ENCODE results near the gene GRIK4. TPM values are rescaled to one million over a fixed set of nuclear protein-coding genes. Genes with fewer than 3 reads are reported as not detected.

GRIK4 gene
- total RNA-seq, 1 donor from 2014 or later, result 2.2 TPM

- Histone ChIP-seq H4K20me1 (ENCODE audit: insufficient read depth, low read length) (no peaks in the 10 kb centered on the region), H3K27me3 (ENCODE audit: insufficient read depth, low read length) (peaks cover 22% of the 10 kb centered on the region), H3K79me2 (ENCODE audit: insufficient read depth, low read length) (no peaks in the 10 kb centered on the region), H3K27ac (ENCODE audit: low read depth, low read length) (no peak overlapping the region), H2AFZ (ENCODE audit: low read depth, low read length) (peak overlapping the region; percentile 48), H3K4me3 (ENCODE audit: insufficient read depth, low read depth, low read length) (no peak overlapping the region), H3K9me3 (ENCODE audit: insufficient read depth, low read depth, low read length) (no peaks in the 10 kb centered on the region), H3K36me3 (ENCODE audit: insufficient read depth, low read length) (no peaks in the 10 kb centered on the region), H3K4me2 (ENCODE audit: low read length) (peak overlapping the region; percentile 73), H3K9ac (ENCODE audit: low read length) (no peak overlapping the region), H3K4me1 (ENCODE audit: insufficient read depth, low read length) (no peaks in the 10 kb centered on the region)
- no peaks in the 10 kb centered on the region for H3K9me3 Mint-ChIP-seq (ENCODE audit: unreplicated experiment)
- peaks cover 34% of the 10 kb centered on the region for H3K27me3 Mint-ChIP-seq (ENCODE audit: low read depth, unreplicated experiment)
- FAIRE-seq, result no peak
- peaks cover 1% of the 10 kb centered on the region for H3K36me3 Mint-ChIP-seq (ENCODE audit: low read depth, unreplicated experiment)
- H3K4me1 Mint-ChIP-seq (ENCODE audit: low read depth, unreplicated experiment), result peaks cover 3% of the 10 kb centered on the region
- DNase-seq (ENCODE audit: low read depth), result peak; percentile 42
- H3K4me3 Mint-ChIP-seq (ENCODE audit: unreplicated experiment), result no peak overlapping the region
- TF ChIP-seq CTCF (IDR thresholded peaks at IDR 0.05; ENCODE audit: insufficient read depth, low read depth, low read length) (peak; percentile 53), EZH2 (IDR thresholded peaks at IDR 0.05; ENCODE audit: insufficient read depth, low read length) (no peak)
- peak overlapping the region; percentile 53 for H3K27ac Mint-ChIP-seq (ENCODE audit: unreplicated experiment)
Observed at GRCh38 chr11:120952461-120953434, 441.2 kb downstream of the GRIK4 start.

- Histone ChIP-seq H3K9me3 (ENCODE audit: insufficient read depth, low read depth, low read length) (no peaks in the 10 kb centered on the region), H4K20me1 (ENCODE audit: insufficient read depth, low read length) (no peaks in the 10 kb centered on the region), H3K4me2 (ENCODE audit: low read length) (no peak overlapping the region), H3K27ac (ENCODE audit: low read depth, low read length) (no peak overlapping the region), H3K4me1 (ENCODE audit: insufficient read depth, low read length) (no peaks in the 10 kb centered on the region), H3K79me2 (ENCODE audit: insufficient read depth, low read length) (no peaks in the 10 kb centered on the region), H3K9ac (ENCODE audit: low read length) (no peak overlapping the region), H3K4me3 (ENCODE audit: insufficient read depth, low read depth, low read length) (no peak overlapping the region), H2AFZ (ENCODE audit: low read depth, low read length) (no peak overlapping the region), H3K36me3 (ENCODE audit: insufficient read depth, low read length) (no peaks in the 10 kb centered on the region), H3K27me3 (ENCODE audit: insufficient read depth, low read length) (peaks cover 19% of the 10 kb centered on the region)
- TF ChIP-seq EZH2 (IDR thresholded peaks at IDR 0.05; ENCODE audit: insufficient read depth, low read length) (no peak), CTCF (IDR thresholded peaks at IDR 0.05; ENCODE audit: insufficient read depth, low read depth, low read length) (no peak)
- DNase-seq (ENCODE audit: low read depth) (no peak), FAIRE-seq (no peak)
- Mint-ChIP-seq H3K36me3 (ENCODE audit: low read depth, unreplicated experiment) (peaks cover 1% of the 10 kb centered on the region), H3K4me1 (ENCODE audit: low read depth, unreplicated experiment) (peaks cover 3% of the 10 kb centered on the region), H3K4me3 (ENCODE audit: unreplicated experiment) (no peak overlapping the region), H3K9me3 (ENCODE audit: unreplicated experiment) (no peaks in the 10 kb centered on the region), H3K27me3 (ENCODE audit: low read depth, unreplicated experiment) (peaks cover 26% of the 10 kb centered on the region), H3K27ac (ENCODE audit: unreplicated experiment) (no peak overlapping the region)
Observed at GRCh38 chr11:120954381-120954780, 442.8 kb downstream of the GRIK4 start.
